Sciatic nerve (tissue), 2 donors: Measurements from ENCODE around the gene IRF2BP2. TPM values are rescaled to one million over a fixed set of nuclear protein-coding genes. Genes with fewer than 3 reads are reported as not detected.

ENCODE experiments used
- ATAC-seq: fragments of 200-7000 bp; cut with Tn5 transposase; one replicate; pipeline ENCODE4 v1.9.1; 2020; ENCODE audit warnings: mild to moderate bottlenecking, moderate library complexity
- DNase-seq: peaks from one replicate; pipeline ENCODE4 v3.0.0-alpha.2; 2020; ENCODE audit warnings: low spot score
- intact Hi-C: fragments of 100-400 bp; cut with DNase I; formaldehyde crosslinking; loops from one replicate; pipeline ENCODE4 v1.14.2; 2022
- total RNA-seq: library from RNA; stranded (reverse); fragmentation: NEBNext Ultra II Directional; extraction: Animal tissue kit (Norgen Biotek cat#: 25700); gene quantifications from one replicate; pipeline ENCODE4 v1.2.1, GENCODE V29; 2021
- donor health status: DM: no; HTN: no; CAD: no.
- donor health status: DM: no; HTN: no; CAD: no.

IRF2BP2 gene
- total RNA-seq, 1 donor from 2014 or later: 142 TPM

DNA sequence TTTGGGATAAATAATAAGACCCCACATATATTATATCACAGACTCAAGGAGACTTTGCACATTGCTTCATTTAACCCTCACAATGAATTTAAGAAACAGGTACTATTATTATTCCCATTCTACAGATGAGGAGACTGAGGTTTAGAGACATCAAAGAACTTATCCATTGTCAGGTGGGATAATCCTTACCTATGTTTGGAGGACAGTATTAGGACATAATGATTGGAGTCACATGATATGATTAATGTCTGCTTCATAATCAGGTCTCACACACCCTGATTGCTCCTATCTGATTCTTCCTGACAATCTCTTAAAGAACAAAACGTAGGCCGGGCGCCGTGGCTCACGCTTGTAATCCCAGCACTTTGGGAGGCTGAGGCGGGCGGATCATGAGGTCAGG lies 16.9 kb downstream of the IRF2BP2 start:
- intact Hi-C loops: loop anchor here (10.0 kb wide), 1 partner anchor 382 kb away; no protein-coding TSS in a partner anchor
- ATAC-seq (no peak), DNase-seq (no peak)

GRCh38 chr1:234592240-234592639 lies 17.7 kb downstream of the IRF2BP2 start:
- DNase-seq (no peak), ATAC-seq (no peak)
- intact Hi-C loops: loop anchor here (10.0 kb wide), 1 partner anchor 383 kb away; no protein-coding TSS in a partner anchor

- ATAC-seq (no peak), DNase-seq (no peak)
- intact Hi-C loops: loop anchor here (10.0 kb wide), 1 partner anchor 384 kb away; no protein-coding TSS in a partner anchor
Observed at GRCh38 chr1:234591131-234591530, 18.8 kb downstream of the IRF2BP2 start.

GRCh38 chr1:234589854-234590620 lies 19.9 kb downstream of the IRF2BP2 start:
- DNase-seq (no peak), ATAC-seq (no peak)
- intact Hi-C loops: loop anchor here (10.0 kb wide), 2 partner anchors 55 to 385 kb away; no protein-coding TSS in a partner anchor

GRCh38 chr1:234589064-234589800 lies 20.7 kb downstream of the IRF2BP2 start:
- DNase-seq: no peak
- ATAC-seq: no peak
- intact Hi-C loops: loop anchor here (10.0 kb wide), 1 partner anchor 54 kb away; no protein-coding TSS in a partner anchor

- DNase-seq (no peak), ATAC-seq (no peak)
- intact Hi-C loops: loop anchor here (10.0 kb wide), 1 partner anchor 54 kb away; no protein-coding TSS in a partner anchor
Observed at GRCh38 chr1:234588386-234588785, 21.6 kb downstream of the IRF2BP2 start.

GRCh38 chr1:234586892-234587485 lies 23.0 kb downstream of the IRF2BP2 start:
- intact Hi-C loops: loop anchor here (10.0 kb wide), 1 partner anchor 52 kb away; no protein-coding TSS in a partner anchor
- ATAC-seq (no peak), DNase-seq (no peak)

DNA sequence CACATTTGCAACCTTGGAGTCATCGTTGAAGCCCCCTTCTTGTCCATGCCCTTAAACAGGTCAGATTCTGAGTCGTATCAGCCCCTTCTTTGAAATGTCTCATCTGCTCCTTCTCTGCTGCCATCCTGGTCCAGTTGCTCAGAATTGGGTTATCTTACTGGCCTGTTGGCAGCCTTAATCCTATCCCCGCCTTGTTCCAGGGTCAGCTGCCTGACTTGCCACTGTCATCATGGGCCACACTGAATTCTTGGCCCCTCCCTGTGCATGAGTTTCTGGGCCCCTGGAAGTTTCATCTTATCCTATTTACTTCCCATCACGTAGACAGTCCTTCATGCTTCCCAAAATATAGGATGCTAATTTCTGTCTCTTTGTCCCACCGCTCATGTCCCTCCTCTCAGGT lies 23.7 kb downstream of the IRF2BP2 start:
- no peak for DNase-seq
- intact Hi-C loops: loop anchor here (10.0 kb wide), 1 partner anchor 52 kb away; no protein-coding TSS in a partner anchor
- no peak for ATAC-seq

DNA sequence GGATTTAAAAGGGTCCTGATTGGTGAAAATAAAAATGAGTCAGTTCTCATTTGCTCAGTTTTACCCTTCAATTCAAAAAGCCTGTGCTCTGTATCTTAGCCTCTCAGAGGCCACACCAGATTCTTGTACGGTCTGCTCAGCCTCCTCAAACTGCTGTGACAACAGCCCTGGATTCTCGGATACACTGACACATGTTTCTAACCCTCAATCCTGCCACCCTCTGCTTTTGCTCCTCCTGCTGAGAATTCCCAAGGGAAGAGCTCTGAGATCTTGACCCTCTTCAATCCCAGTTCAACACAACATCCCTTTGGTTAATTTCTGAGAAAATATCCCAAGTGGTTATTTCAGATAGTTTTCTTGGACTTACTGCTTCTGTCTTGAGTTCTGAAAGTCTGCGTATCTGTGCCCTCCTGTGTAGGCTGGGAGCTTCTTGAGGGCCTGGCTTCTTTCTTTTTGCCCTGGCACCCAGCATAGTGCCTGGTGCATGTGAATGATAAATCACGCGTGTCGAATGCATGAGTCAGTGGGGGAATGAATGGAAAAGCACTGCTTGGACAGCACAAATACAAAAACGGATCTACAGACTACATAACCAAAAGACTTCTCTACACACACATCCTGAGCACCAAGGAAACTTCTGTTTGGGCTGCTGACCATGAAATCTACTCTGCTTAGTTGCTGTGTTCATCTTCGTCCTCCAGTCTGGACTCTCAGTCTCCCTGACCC lies 24.5 kb downstream of the IRF2BP2 start:
- ATAC-seq (peak; percentile 59), DNase-seq (no peak)
- intact Hi-C loops: loop anchor here (10.0 kb wide), 1 partner anchor 51 kb away; no protein-coding TSS in a partner anchor

DNA sequence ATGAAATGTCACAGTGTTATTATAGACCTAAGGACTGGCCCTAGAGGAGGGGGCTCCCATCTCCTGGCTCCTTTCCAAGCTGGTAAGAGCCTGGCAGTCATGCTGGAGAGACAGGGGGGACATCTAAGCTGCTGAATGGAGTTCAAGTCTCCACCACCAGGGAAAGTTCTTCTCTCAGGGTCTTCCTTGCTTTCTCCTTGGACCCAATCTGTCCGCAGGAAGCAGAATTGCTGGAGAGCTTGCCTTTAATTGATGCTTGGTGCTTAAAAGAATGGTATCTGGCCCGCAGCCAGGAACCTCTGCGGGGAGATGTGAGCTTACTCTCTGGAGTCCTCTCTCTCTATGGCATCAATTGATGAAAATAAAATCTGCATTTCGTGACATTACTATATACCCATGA lies 25.1 kb downstream of the IRF2BP2 start:
- intact Hi-C loops: loop anchor here (5.0 to 10.0 kb wide), 2 partner anchors 50 to 1192 kb away; no protein-coding TSS in a partner anchor
- no peak for ATAC-seq
- no peak for DNase-seq

- peak; percentile 11 for ATAC-seq
- intact Hi-C loops: loop anchor here (5.0 to 10.0 kb wide), 2 partner anchors 50 to 1193 kb away; no protein-coding TSS in a partner anchor
Observed at GRCh38 chr1:234584420-234584805, 25.6 kb downstream of the IRF2BP2 start.

DNA sequence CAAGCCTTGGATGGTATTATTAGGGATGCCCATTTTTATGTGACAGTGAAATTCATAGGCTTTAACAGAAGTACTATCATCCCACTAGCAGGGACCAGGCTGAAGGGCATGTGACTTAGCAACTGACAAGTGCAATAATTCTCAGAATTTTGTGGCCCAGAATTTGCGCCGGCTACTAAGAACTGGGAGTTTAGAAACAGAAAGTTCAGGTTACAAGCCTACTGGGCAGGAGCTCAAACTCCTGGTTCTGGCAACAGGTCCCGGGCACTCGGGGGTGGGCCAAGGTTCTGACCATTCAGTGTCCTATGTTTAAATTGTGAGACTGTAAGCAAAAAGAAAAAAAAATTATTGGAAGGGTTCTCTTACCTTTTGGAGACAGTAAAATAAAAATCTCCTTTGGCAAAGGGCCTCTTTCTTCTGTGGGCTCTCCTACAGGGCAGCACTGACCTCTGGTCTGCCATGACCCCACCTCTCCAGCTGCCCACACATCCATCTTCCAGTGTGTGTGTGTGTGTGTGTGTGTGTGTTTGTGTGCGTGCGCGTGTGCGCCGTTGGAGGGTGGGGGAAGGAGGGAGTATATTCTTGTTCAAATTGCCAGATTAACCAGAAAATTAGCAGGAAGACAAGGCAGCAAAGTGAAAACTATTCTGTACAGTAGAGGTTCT lies 26.1 kb downstream of the IRF2BP2 start:
- ATAC-seq (peak; percentile 62), DNase-seq (no peak)
- intact Hi-C loops: loop anchor here (5.0 to 10.0 kb wide), 2 partner anchors 49 to 1193 kb away; no protein-coding TSS in a partner anchor

More at GRCh38 chr1:234584420-234584805, 25.6 kb downstream of the IRF2BP2 start:
- DNase-seq: no peak

GRCh38 chr1:234582681-234583301 lies 27.2 kb downstream of the IRF2BP2 start:
- peak; percentile 72 for ATAC-seq
- intact Hi-C loops: loop anchor here (5.0 to 10.0 kb wide), 2 partner anchors 48 to 1195 kb away; no protein-coding TSS in a partner anchor
- DNase-seq: no peak

DNA sequence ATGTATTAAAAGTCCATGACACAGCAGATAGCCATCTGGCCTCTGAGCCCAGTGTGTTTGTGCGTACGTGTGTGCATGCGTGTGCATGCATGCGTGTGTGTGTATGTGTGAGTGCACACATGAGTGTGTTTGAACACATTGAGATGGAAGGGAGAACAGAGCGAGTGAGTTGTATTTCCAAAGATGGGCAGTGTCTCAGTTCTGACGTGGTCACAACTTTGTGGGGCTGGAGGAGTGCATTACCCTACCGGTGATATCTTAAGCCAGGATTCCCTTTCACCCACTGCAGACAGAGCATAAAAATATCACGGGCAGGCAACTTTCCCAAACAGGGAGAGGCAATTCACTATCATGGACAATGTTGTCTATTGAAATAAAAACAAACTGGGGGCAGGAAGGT lies 27.8 kb downstream of the IRF2BP2 start:
- intact Hi-C loops: loop anchor here (5.0 to 10.0 kb wide), 2 partner anchors 47 to 1195 kb away; no protein-coding TSS in a partner anchor
- ATAC-seq (peak; percentile 33), DNase-seq (no peak)

GRCh38 chr1:234581063-234581714 lies 28.8 kb downstream of the IRF2BP2 start:
- intact Hi-C loops: loop anchor here (5.0 to 10.0 kb wide), 2 partner anchors 46 to 1196 kb away; no protein-coding TSS in a partner anchor
- no peak for DNase-seq
- no peak for ATAC-seq

- intact Hi-C loops: loop anchor here (5.0 to 10.0 kb wide), 2 partner anchors 45 to 1197 kb away; no protein-coding TSS in a partner anchor
- no peak for ATAC-seq
Observed at GRCh38 chr1:234579967-234580366, 30.0 kb downstream of the IRF2BP2 start.

DNA sequence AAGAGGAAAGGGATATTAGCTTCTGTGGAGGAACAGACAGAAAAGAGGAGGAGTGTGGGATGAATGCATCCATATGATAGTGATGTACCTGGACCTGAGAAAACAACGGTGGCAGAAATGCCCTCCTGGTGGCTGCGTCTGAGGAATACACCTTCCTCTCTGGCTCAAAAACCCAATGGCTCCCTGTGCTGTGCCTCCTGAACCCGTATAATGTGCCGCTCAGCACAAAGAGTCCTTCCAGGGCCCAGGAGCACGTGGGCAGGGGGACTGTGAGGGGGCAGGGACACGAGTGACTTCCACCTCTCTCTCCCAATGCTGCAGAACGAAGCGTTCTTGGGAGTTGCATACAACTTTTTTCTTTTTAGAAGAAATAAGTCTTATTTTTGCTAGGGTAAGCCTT lies 31.2 kb downstream of the IRF2BP2 start:
- DNase-seq: no peak
- intact Hi-C loops: no loop called here
- ATAC-seq: no peak

More at GRCh38 chr1:234579967-234580366, 30.0 kb downstream of the IRF2BP2 start:
- DNase-seq: no peak
